Measurements from ENCODE around the gene SLC22A5. TPM values are rescaled to one million over a fixed set of nuclear protein-coding genes. Genes with fewer than 3 reads are reported as not detected.

SLC22A5 gene
- total RNA-seq, 3 donors from 2014 or later (not counting 1 experiment from before 2014, with no cell fraction given) = 1.6 to 5.0 (median 3.9) TPM

DNA sequence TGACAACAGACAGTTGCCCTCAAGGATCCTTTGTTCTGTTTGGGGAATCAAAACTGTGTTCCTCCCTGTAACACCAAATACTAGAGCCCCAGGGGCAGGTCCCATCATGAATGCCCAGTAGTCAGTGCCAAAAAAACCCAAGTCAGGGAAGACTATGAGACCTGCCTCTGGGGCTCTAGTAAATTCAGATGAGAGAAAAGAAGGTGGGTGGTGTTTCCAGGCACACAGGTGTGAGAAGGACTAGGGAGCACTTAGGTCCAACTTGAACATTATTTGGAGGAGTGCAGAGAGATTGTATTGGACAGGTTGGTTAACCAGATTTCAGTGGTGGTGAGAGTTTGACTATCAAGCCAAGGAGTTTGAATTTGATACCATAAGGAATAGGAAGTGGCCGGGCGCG, 52.0 kb downstream of the SLC22A5 start:
- peaks cover 50% of the 10 kb centered on the region for H3K36me3 ChIP-seq (ENCODE audit: control insufficient read depth, insufficient read depth, low read length)
- ATAC-seq (no peak), DNase-seq (no peak)
- H3K27me3 ChIP-seq (ENCODE audit: control insufficient read depth, insufficient read depth, low read length) = no peaks in the 10 kb centered on the region
- peak overlapping the region; percentile 81 for H3K4me3 Mint-ChIP-seq
- no peak overlapping the region for H3K4me3 ChIP-seq (ENCODE audit: low read length)
- intact Hi-C loops (cut with micrococcal nuclease) = no loop called here
- H3K27ac Mint-ChIP-seq = peak overlapping the region; percentile 99 to 100
- H3K4me1 Mint-ChIP-seq = peaks cover 95 to 97% of the 10 kb centered on the region in 2 donors
- peaks cover 93% of the 10 kb centered on the region for H3K4me1 ChIP-seq (ENCODE audit: control insufficient read depth, insufficient read depth, low read length)
- H3K27ac ChIP-seq (ENCODE audit: low read length) = peak overlapping the region; percentile 84
- no peaks in the 10 kb centered on the region for H3K36me3 Mint-ChIP-seq
- TF ChIP-seq CTCF (IDR thresholded peaks at IDR 0.05) = no peak
- WGBS (ENCODE audit: insufficient coverage) = 12% methylated on average over 3 of the region's 3 CpGs
- H3K9me3 ChIP-seq (ENCODE audit: control insufficient read depth, insufficient read depth, low read length) = no peaks in the 10 kb centered on the region
- H3K27me3 Mint-ChIP-seq (ENCODE audit: low read depth in 2 of 2) = no peaks in the 10 kb centered on the region
- no peaks in the 10 kb centered on the region for H3K9me3 Mint-ChIP-seq

DNA sequence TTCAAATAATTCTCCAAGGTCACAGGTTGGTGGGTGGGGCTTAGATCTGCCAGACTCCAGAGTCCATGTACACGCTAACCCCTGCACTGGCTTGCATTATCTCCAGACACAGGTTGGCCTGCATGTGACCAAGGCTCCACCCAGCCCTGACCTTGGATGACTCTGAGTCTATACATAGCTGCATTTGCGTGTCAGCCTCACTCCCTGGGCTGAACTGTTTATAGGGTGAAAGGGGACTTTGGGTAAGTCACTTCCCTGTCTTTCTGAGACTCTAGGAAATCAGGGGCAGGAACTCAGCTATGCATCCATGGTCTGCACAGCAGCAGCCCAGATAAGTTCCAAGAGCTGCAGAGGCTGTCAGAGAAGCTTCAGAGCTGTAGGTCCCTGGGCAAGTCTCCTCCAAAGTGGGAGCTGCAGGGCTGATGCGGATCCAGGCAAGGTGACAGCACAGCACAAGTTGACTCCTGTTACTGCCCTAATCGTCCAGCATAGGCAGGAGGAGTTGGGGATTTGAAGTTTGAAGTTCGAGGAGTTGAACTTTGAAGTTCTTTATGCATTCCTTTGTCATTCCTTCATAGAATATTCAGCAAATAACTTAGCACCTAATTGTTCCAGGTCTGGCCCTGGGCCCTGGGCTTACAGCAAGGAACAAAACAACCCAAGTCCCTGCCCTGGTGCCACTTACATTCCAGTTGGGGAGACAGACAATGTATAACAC, 53.4 kb downstream of the SLC22A5 start:
- DNase-seq = peak in 1 of 2 donors; percentile 51
- Mint-ChIP-seq H3K36me3 (no peaks in the 10 kb centered on the region), H3K9me3 (no peaks in the 10 kb centered on the region), H3K4me3 (peak overlapping the region; percentile 79), H3K27ac (peak overlapping the region; percentile 99 to 100), H3K4me1 (peaks cover 95 to 97% of the 10 kb centered on the region in 2 donors), H3K27me3 (ENCODE audit: low read depth in 2 of 2) (no peaks in the 10 kb centered on the region)
- peaks cover 40% of the 10 kb centered on the region for H3K36me3 ChIP-seq (ENCODE audit: control insufficient read depth, insufficient read depth, low read length)
- TF ChIP-seq CTCF (IDR thresholded peaks at IDR 0.05) = no peak
- WGBS (ENCODE audit: insufficient coverage) = 46% methylated on average over 4 of the region's 5 CpGs
- intact Hi-C loops (cut with micrococcal nuclease) = no loop called here
- no peak for ATAC-seq
- H3K27me3 ChIP-seq (ENCODE audit: control insufficient read depth, insufficient read depth, low read length) = no peaks in the 10 kb centered on the region
- no peak overlapping the region for H3K4me3 ChIP-seq (ENCODE audit: low read length)
- H3K9me3 ChIP-seq (ENCODE audit: control insufficient read depth, insufficient read depth, low read length) = no peaks in the 10 kb centered on the region
- H3K27ac ChIP-seq (ENCODE audit: low read length) = peak overlapping the region; percentile 95
- peaks cover 96% of the 10 kb centered on the region for H3K4me1 ChIP-seq (ENCODE audit: control insufficient read depth, insufficient read depth, low read length)

DNA sequence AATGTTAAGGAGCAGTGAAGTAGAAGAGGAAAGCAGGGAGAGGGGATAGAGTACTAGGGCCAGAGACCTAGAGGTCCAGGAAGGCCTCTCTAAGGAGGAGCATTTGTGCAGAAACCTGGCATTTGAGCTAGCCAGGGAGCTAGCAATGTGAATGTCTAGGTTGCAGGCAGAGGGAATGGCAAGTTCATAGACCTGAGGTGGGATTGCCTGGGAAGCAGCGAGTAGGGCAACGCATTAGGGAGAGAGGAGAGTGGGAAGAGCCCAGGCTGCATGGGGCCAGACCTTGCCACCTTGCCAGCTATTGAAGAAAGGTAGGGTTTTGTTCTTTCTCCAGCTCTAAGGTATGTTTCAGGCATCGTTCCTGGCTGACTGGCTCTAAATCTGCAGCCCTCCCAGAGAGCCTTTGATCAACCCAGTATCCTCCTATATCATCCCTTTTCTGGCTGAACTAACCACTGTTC, 54.0 kb downstream of the SLC22A5 start:
- intact Hi-C loops (cut with micrococcal nuclease) = no loop called here
- peak overlapping the region; percentile 79 for H3K4me3 Mint-ChIP-seq
- no peak overlapping the region for H3K4me3 ChIP-seq (ENCODE audit: low read length)

More for the DNA sequence above, 54.0 kb downstream of the SLC22A5 start:
- no peaks in the 10 kb centered on the region for H3K27me3 ChIP-seq (ENCODE audit: control insufficient read depth, insufficient read depth, low read length)
- peak overlapping the region; percentile 95 for H3K27ac ChIP-seq (ENCODE audit: low read length)
- Mint-ChIP-seq H3K27ac (peak overlapping the region; percentile 99 to 100), H3K4me1 (peaks cover 95 to 97% of the 10 kb centered on the region in 2 donors), H3K27me3 (ENCODE audit: low read depth in 2 of 2) (no peaks in the 10 kb centered on the region), H3K9me3 (no peaks in the 10 kb centered on the region), H3K36me3 (no peaks in the 10 kb centered on the region)
- DNase-seq (no peak), ATAC-seq (no peak)
- 86% methylated on average over 3 of the region's 3 CpGs for WGBS (ENCODE audit: insufficient coverage)
- H3K9me3 ChIP-seq (ENCODE audit: control insufficient read depth, insufficient read depth, low read length) = no peaks in the 10 kb centered on the region
- H3K4me1 ChIP-seq (ENCODE audit: control insufficient read depth, insufficient read depth, low read length) = peaks cover 96% of the 10 kb centered on the region
- TF ChIP-seq CTCF (IDR thresholded peaks at IDR 0.05) = no peak
- H3K36me3 ChIP-seq (ENCODE audit: control insufficient read depth, insufficient read depth, low read length) = peaks cover 39% of the 10 kb centered on the region
